ENCODE data around the gene MON1A.
"Not testable (repeated sequence)": the region's sequence is repeated elsewhere in the genome, so short reads cannot be mapped to it uniquely, and the experiment has no call there.

The MON1A gene

DNA sequence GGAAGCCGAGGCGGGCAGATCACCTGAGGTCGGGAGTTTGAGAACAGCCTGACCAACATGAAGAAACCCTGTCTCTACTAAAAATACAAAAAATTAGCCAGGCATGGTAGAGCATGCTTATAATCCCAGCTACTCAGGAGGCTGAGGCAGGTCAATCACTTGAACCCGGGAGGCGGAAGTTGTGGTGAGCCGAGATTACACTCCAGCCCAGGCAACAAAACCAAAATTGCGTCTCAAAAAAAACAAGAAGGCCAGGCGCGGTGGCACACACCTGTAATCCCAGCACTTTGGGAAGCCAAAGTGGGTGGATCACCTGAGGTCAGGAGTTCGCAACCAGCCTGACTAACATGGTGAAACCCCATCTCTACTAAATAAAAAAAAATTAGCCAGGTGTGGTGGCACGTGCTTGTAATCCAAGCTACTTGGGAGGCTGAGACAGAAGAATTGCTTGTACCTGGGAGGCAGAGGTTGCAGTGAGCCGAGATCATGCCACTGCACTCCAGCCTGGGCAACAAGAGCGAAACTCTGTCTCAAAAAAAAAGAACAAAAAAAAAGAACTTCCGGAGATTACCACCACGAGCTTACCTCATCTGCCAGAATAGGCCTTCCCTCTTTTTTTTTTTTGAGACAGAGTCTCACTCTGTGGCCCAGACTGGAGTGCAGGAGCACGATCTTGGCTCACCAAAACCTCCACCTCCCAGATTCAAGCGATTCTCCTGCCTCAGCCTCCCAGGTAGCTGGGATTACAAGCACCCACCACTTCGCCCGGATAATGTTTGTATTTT lies 11.6 kb downstream of the MON1A start:
- not testable (repeated sequence) for DNase-seq (ENCODE audit: low read depth in 3 of 3)

GRCh38 chr3:49916686-49917085 lies 12.9 kb downstream of the MON1A start:
- no peak for DNase-seq (ENCODE audit: low read depth in 3 of 3)

DNA sequence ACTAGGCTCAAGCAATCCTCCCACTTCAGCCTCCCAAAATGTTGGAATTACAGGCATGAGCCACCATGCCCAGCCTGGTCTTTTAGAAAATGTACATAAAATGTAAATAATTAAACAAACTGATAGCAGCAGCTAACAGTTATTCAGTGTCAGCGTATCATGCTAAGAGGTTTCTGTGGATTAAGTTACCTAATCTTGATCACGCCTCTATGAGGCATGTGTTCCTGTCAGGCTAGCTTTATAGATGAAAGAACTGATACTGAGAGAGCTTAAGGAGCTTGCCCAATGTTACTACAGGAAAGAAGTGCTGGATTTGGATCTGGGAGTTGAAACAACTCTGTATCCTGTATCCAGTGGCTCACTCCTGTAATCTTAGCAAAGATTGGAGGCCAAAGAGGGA lies 14.7 kb downstream of the MON1A start:
- no peak for DNase-seq (ENCODE audit: low read depth in 3 of 3)

- no peak for DNase-seq (ENCODE audit: low read depth in 3 of 3)
Observed at GRCh38 chr3:49912881-49913281, 16.7 kb downstream of the MON1A start.

DNA sequence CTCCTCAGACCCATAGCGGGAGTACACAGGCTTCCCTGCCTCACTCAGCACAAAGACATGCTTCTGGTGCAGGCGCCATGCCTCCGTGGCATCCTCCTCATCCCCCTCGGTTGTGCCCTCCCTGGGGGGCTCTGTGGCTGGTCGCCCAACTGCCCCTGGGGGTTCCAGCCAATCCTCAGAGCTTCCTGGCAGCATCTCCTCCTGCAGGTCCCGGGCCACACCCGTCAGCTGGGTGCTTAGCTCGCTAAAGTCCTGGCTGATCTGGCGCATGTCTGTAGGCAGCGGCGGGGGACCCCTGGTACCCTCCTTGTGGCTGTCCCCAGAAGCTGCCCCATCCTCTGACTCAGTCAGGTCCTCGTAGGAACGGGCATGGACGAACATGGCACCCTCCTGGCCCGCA lies 18.0 kb downstream of the MON1A start:
- DNase-seq (ENCODE audit: low read depth in 3 of 3) = no peak

DNA sequence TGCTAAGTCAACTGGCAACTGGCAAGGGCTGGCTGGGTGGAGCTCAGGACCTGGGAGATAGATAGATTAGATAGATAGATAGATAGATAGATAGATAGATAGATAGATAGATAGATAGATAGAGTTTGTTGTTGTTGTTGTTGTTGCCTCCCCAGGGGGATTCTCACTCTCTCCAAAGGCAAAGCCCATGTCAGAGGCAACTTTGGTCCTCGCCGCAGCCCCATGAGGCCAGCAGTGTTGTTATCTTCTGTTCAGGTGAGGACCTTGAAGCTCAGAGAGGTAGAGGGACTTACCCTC lies 18.5 kb downstream of the MON1A start:
- DNase-seq (ENCODE audit: low read depth in 3 of 3) = no peak

- no peak for DNase-seq (ENCODE audit: low read depth in 3 of 3)
Observed at GRCh38 chr3:49910409-49911123, 19.0 kb downstream of the MON1A start.

- no peak for DNase-seq (ENCODE audit: low read depth in 3 of 3)
Observed at GRCh38 chr3:49908373-49909199, 21.0 kb downstream of the MON1A start.

DNA sequence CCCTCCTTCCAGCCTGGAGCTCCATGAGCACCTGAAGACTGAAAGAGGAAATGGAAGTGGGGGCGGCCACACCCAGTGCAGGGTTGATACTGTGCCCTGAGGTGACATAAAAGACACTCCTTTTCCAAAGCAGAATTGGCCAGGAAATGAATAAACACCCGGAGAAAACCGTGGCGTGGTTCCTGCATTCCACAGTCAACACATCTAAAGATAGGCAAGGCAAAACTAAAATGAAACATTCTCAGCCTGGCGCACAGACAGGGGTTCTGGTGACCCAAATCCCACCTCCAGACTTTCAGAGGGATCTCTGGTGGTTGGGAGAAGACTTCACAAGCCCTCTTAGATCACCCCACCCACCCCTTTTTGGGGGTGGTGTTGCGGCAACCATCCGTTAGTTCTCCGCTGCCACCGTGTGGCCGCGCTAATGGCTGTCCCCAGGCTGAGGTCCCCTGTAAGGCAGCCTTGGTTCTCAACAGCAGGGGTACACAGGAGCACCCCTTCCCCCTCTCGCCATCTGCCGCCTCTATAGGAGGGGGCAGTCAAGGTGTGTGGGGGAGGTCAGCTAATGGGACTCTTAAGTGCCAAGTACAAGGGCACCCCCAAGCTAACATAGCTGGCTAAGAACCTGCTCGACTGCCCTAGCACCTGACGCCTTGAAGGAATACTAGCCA lies 23.4 kb downstream of the MON1A start:
- peak in 2 of 3 donors; percentile 32 to 55 for DNase-seq (ENCODE audit: low read depth in 3 of 3)

DNA sequence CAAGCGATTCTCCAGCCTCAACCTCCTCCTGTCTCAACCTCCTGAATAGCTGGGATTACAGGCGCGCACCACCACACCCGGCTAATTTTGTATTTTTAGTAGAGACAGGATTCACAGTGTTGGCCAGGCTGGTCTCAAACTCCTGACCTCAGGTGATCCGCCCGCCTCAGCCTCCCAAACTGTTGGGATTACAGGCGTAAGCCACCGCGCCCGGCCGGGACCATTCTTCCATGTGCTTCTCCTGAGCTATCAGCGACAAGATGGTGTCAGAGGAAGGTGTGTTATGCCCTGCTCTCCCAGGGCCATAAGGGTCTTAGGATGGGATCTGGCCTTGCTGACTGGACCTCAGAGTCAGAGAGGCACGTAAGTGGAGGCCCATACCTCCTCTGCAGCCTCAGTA lies 25.2 kb downstream of the MON1A start:
- not testable (repeated sequence) for DNase-seq (ENCODE audit: low read depth in 3 of 3)

- peak; percentile 70 to 88 (median 82) for DNase-seq (ENCODE audit: low read depth in 3 of 3)
Observed at GRCh38 chr3:49903451-49904424, 25.9 kb downstream of the MON1A start, which contains the start of gene MST1R. Gene MST1R, minus strand, starts transcription at chr3:49903873. Its CDS starts 264 bp downstream, at chr3:49903609.

GRCh38 chr3:49902511-49903345 lies 26.9 kb downstream of the MON1A start:
- DNase-seq (ENCODE audit: low read depth in 3 of 3) = no peak

- DNase-seq (ENCODE audit: low read depth in 3 of 3) = no peak
Observed at GRCh38 chr3:49901366-49902339, 28.0 kb downstream of the MON1A start.

DNA sequence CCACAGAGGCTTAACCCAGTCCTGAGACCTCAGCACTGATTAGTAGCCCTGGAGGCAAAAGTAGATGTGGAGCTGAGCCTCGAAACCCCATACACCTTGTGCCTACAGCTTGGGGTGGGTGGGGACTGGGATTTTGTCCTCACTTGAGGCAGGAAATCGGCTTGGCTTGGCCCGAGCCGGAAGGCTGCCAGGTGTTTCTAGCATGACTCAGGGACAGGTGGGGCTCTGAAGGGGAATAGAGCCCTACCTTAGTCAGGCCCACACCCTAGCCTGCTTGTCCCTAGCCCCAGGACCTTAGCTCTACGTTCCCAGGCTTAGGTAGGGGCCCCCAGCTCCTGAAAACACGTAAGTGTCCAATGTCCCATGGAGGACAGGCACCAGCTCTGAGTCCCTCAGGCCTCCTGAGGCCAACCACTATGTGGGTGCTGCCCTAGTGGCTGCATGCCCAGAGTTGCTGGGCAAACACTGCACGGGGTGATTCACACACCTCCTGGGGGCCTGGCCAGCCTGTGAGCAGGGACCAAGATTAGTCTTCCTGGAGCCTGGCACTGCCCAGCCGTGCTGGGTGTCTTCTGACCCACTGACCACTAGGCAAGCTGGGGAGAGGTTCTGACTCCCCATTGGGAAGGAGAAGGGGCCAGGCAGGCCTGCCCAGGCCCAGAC lies 29.0 kb downstream of the MON1A start:
- no peak for DNase-seq (ENCODE audit: low read depth in 3 of 3)

GRCh38 chr3:49899815-49900214 lies 29.8 kb downstream of the MON1A start:
- DNase-seq (ENCODE audit: low read depth in 3 of 3) = no peak

DNA sequence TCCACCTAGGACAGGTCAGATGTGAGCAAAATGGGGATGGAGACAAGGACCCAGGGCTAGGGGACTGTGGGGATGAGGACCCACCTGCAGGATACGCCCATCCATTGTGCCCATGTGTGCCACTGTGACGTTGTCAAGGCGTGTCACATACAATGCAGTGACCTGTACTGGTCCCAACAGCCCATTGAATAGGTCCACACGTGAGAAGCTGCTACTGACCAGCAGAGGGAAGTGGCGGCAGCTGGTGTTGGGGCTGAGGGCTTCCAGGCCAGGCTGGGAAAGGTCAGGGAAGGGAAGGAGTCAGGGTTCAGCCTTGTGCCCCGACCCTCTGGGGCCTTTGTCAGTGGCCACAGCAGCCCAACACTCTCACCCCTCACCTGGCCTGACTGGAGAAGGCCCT lies 30.6 kb downstream of the MON1A start:
- no peak for DNase-seq (ENCODE audit: low read depth in 3 of 3)

GRCh38 chr3:49896345-49896744 lies 33.3 kb downstream of the MON1A start:
- DNase-seq (ENCODE audit: low read depth in 3 of 3) = no peak

- no peak for DNase-seq (ENCODE audit: low read depth in 3 of 3)
Observed at GRCh38 chr3:49895791-49896190, 33.8 kb downstream of the MON1A start.
